ENCODE data around the gene LSM14A.
"Not testable (repeated sequence)": the region's sequence is repeated elsewhere in the genome, so short reads cannot be mapped to it uniquely, and the experiment has no call there.

LSM14A gene

DNA sequence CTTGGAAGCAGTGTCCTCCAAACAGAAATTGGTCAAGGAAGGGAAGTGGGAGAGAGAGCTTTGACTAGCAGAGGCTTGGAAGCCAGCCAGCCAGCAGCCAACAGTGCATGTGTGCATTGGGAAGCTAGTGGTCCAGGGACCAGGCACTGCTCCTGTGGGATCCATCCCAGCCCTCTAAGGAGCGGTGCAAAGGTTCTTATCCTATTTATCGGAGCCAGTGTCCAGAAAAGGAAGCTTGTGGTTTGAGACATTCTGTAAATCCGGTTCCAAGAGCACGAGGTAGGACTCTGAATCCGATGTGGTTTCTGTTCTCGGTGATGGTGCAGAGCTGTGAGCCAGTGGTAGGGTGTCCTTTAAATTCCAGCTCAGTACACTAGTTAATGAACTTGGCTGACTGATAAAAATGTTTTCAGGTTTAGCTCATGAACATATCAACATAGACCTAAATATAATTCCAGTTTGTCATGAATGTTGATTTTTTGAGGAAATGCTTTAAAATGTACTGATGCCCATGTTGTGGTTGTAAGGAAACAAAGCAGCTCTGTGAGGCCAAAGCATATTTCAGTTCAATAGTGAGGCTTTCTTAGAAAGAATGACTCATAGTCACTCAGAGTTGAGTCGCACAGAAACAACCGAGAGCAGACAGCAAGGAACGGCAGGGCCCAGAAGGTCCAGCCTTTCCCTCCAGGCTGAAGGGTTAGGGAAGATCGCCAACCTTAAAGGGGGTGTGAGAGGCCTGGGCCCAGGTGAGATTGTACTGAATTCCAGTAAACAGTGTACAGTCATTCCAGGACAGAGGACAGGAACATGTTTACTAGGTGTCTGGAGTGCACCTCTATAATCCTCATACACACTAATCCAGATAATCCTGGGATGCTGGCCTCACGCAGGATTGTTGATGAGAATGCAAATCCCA lies 60.5 kb downstream of the LSM14A start:
- DNase-seq, result no peak

GRCh38 chr19:34235425-34235940 lies 63.2 kb downstream of the LSM14A start:
- DNase-seq, result no peak

DNA sequence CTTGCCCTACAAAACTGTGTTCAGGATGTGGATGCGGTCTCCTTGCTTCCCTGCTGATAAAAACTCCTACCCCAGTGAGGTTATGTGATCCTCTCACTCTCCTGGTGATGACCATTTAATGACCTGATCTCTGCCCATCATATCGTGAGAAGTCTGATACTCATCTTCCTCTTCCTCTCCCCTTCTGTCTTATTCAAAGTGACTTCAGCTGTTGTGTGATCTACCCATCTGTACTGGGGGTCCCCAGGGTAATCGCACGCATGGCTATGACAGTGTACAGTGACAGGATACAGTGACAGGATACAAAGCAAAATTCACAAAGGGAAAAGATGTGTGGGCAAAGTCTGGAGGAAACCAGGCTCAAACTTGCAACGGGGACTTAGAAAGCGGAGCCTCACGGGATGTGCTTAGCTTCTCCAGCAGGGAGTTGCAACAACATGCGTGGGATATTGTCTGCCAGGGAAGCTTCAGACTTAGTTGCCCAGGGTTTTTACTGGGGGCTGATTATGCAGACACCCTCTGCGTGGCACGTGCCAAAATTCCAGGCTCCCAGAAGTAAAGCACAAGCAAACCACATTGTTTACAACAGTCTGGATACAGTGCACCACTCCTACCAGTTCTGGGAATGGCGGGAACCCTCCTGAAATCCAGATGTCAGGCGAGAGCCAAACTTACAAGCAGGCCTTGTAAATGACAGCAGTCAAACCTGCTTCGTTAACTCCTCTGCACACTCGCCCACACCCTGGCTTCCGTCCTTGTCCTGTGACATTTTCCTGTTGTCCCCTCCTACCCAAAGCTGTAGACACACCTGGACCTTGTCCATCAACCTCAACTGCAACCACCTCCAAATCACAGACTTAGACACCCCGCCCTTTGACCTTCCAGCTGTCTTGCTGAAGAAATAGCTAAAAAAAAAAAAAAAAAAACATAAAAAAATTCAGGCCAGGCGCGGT lies 64.0 kb downstream of the LSM14A start:
- no peak for DNase-seq

GRCh38 chr19:34237283-34237682 lies 65.0 kb downstream of the LSM14A start:
- DNase-seq, result no peak

DNA sequence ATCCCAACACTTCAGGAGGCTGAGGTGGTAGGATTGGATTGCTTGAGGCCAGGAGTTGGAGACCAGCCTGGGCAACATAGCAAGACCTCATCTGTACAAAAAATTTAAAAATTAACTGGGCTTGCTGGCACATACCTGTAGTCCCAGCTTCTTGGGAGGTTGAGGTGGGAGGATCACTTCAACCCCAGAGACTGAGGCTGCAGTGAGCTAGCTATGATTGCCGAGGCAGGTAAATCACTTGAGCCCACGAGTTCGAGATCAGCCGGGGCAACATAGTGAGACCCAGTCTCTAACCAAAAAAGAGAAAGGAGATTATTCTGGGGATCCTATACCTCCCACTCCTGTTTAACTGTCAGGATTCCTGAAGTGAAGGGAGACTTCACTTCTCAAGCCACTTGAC lies 65.6 kb downstream of the LSM14A start:
- no peak for DNase-seq

GRCh38 chr19:34241513-34242337 lies 69.4 kb downstream of the LSM14A start:
- no peak for DNase-seq

DNA sequence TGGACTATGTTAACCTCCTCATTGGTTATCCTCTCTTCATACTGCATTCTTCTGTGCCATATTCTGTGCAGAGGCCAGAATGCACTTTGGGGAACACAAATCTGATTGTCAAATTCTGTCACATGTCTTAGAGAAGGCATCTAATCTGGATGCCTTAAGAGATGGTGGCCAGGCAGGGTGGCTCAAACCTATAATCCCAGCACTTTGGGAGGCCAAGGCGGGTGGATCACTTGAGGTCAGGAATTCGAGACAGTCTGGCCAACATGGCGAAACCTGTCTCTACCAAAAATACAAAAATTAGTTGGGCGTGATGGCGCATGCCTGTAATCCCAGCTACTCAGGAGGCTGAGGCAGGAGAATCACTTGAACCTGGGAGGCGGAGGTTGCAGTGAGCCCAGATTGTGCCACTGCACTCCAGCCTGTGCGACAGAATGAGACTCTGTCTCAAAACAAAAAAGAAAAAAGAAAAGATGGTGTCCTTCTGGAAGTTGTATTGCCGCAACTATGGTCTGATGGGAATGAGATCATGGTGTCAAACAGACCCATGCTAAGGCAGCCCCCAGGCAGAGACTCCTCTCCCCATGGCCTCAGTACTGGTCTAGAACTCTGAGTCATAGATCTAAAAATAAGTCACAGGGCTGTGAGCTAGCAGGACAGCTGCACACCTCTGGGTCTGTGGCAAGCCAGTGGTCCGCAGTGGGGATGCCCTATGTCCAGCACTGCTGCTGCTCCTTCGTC lies 71.0 kb downstream of the LSM14A start:
- not testable (repeated sequence) for DNase-seq

- DNase-seq, result no peak
Measured at GRCh38 chr19:34243876-34244578, 71.7 kb downstream of the LSM14A start.

GRCh38 chr19:34244611-34245299 lies 72.5 kb downstream of the LSM14A start:
- DNase-seq, result no peak

DNA sequence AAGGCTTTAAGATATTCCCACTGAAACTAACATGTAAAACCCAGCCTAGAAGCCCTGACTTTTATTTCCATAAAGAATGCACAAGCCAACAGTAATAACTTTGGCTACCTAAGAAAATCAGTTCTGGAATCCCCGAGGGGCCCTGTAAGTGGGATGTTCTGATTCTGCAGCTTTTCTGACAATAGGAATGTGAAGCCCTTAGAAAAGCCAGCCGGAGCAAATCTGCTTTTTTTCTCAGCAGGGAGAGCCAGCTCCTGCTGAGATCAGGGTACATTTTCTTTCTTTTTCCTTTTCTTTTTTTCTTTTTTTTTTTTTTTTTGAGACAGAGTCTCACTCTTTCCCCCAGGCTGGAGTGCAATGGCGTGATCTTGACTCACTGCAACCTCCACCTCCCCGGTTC lies 74.0 kb downstream of the LSM14A start:
- no peak for DNase-seq

GRCh38 chr19:34248941-34249340 lies 76.6 kb downstream of the LSM14A start:
- DNase-seq, result no peak

GRCh38 chr19:34253167-34253566 lies 80.9 kb downstream of the LSM14A start:
- DNase-seq, result not testable (repeated sequence)

GRCh38 chr19:34253681-34254045 lies 81.4 kb downstream of the LSM14A start:
- DNase-seq, result not testable (repeated sequence)

GRCh38 chr19:34254046-34254697 lies 81.9 kb downstream of the LSM14A start, which contains the start of gene GARRE1:
TSS of gene GARRE1 (plus strand) at chr19:34254554. CDS start at chr19:34300474, 45,920 bp downstream.
- DNase-seq, result peak; percentile 15

GRCh38 chr19:34254698-34255432 lies 82.6 kb downstream of the LSM14A start:
- DNase-seq, result no peak

DNA sequence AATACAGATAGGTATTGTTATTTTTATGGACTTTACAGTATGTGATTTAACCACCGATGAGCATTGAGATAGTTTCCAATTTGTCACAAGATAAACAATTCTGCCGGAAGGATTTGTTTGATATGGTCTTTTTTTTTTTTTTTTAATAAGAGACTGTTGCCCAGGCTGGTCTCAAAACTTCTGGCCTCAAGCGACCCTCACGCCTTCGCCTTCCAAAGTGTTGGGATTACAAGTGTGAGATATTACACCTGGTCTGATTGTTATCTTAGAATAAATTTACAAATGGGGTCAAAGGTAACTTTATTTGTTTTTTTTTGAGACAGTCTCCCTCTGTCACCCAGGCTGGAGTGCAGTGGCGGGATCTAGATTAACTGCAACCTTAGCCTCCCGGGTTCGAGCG lies 83.2 kb downstream of the LSM14A start:
- no peak for DNase-seq

- DNase-seq, result no peak
Measured at GRCh38 chr19:34256835-34257558, 84.7 kb downstream of the LSM14A start.

- no peak for DNase-seq
Measured at GRCh38 chr19:34257559-34257924, 85.2 kb downstream of the LSM14A start.
